Memory B cell (primary cell): ENCODE data around the gene TUBB2B.
"Not testable (repeated sequence)": the region's sequence is repeated elsewhere in the genome, so short reads cannot be mapped to it uniquely, and the experiment has no call there.

Experiments
- ATAC-seq: fragments of 150-1000 bp; cut with Tn5 transposase; 2 replicates; pipeline ENCODE4 v1.10.0; 2021; ENCODE audit warnings: low read depth, mild to moderate bottlenecking, moderate library complexity
- DNase-seq, 2 donors: peaks; one replicate each; pipeline ENCODE4 v3.0.0; 2022; ENCODE audit warnings: low spot score in 2 of 2
- H3K27ac Mint-ChIP-seq: one replicate; pipeline ENCODE4 v1.8.0; 2022; ENCODE audit warnings: mild to moderate bottlenecking, moderate library complexity, mixed read lengths
- H3K27me3 Mint-ChIP-seq: one replicate; pipeline ENCODE4 v1.8.0; 2022; ENCODE audit warnings: mixed read lengths
- H3K36me3 Mint-ChIP-seq: one replicate; pipeline ENCODE4 v1.8.0; 2022; ENCODE audit warnings: mild to moderate bottlenecking, mixed read lengths
- H3K4me1 Mint-ChIP-seq: one replicate; pipeline ENCODE4 v1.8.0; 2022; ENCODE audit warnings: mixed read lengths
- H3K4me3 Mint-ChIP-seq: one replicate; pipeline ENCODE4 v1.8.0; 2022; ENCODE audit warnings: mild to moderate bottlenecking, moderate library complexity, mixed read lengths
- H3K9me3 Mint-ChIP-seq: one replicate; pipeline ENCODE4 v1.8.0; 2022; ENCODE audit warnings: mixed read lengths

TUBB2B gene

DNA sequence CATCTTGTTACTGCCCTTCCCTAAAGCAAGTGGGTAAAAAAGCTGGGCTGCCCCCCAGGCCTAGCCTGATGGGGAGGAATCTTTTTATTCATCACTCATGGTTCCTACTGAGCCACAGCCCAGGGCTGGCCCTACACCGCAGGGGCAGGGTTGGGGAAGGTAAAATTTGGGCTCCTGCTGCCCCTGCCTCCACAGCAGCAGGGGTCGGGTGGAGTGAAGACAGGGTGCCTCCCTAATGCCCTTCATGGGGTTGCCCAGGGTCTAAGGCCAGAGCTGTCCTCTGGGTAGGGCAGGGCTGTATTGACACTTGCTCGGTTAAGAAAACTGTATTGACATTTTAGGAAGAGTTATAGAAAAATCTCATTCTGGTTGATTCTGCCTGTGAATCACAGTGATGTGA lies 22.4 kb upstream of the TUBB2B start:
- H3K4me1 Mint-ChIP-seq = peaks cover 4% of the 10 kb centered on the region
- peaks cover 20% of the 10 kb centered on the region for H3K27me3 Mint-ChIP-seq
- H3K4me3 Mint-ChIP-seq = no peak overlapping the region
- peaks cover 3% of the 10 kb centered on the region for H3K36me3 Mint-ChIP-seq
- H3K9me3 Mint-ChIP-seq = no peaks in the 10 kb centered on the region
- DNase-seq (no peak), ATAC-seq (no peak)
- H3K27ac Mint-ChIP-seq = no peak overlapping the region

GRCh38 chr6:3247255-3248146 lies 20.0 kb upstream of the TUBB2B start:
- H3K36me3 Mint-ChIP-seq = peaks cover 3% of the 10 kb centered on the region
- H3K27ac Mint-ChIP-seq = no peak overlapping the region
- no peaks in the 10 kb centered on the region for H3K9me3 Mint-ChIP-seq
- ATAC-seq (no peak), DNase-seq (no peak)
- peaks cover 31% of the 10 kb centered on the region for H3K27me3 Mint-ChIP-seq
- H3K4me1 Mint-ChIP-seq = peaks cover 4% of the 10 kb centered on the region
- H3K4me3 Mint-ChIP-seq = no peak overlapping the region

- Mint-ChIP-seq H3K27me3 (peaks cover 27% of the 10 kb centered on the region), H3K9me3 (no peaks in the 10 kb centered on the region), H3K36me3 (peaks cover 3% of the 10 kb centered on the region), H3K27ac (no peak overlapping the region), H3K4me1 (no peaks in the 10 kb centered on the region), H3K4me3 (no peak overlapping the region)
- ATAC-seq (no peak), DNase-seq (no peak)
Measured at GRCh38 chr6:3245216-3245615, 17.8 kb upstream of the TUBB2B start.

- H3K4me3 Mint-ChIP-seq, ATAC-seq, H3K36me3 Mint-ChIP-seq, DNase-seq, H3K4me1 Mint-ChIP-seq, H3K9me3 Mint-ChIP-seq, H3K27ac Mint-ChIP-seq: not testable (repeated sequence)
- H3K27me3 Mint-ChIP-seq = peaks cover 25% of the 10 kb centered on the region
Measured at GRCh38 chr6:3244832-3245161, 17.3 kb upstream of the TUBB2B start.

- Mint-ChIP-seq H3K9me3 (no peaks in the 10 kb centered on the region), H3K27me3 (peaks cover 24% of the 10 kb centered on the region), H3K4me3 (no peak overlapping the region), H3K36me3 (no peaks in the 10 kb centered on the region), H3K4me1 (no peaks in the 10 kb centered on the region), H3K27ac (no peak overlapping the region)
- ATAC-seq (no peak), DNase-seq (no peak)
Measured at GRCh38 chr6:3244003-3244831, 16.8 kb upstream of the TUBB2B start.

GRCh38 chr6:3242768-3243167 lies 15.3 kb upstream of the TUBB2B start:
- Mint-ChIP-seq H3K9me3 (no peaks in the 10 kb centered on the region), H3K4me1 (peaks cover under 1% of the 10 kb centered on the region), H3K27ac (no peak overlapping the region), H3K36me3 (no peaks in the 10 kb centered on the region), H3K27me3 (peaks cover 23% of the 10 kb centered on the region), H3K4me3 (no peak overlapping the region)
- ATAC-seq (no peak), DNase-seq (no peak)

GRCh38 chr6:3241745-3242144 lies 14.3 kb upstream of the TUBB2B start:
- ATAC-seq, H3K4me1 Mint-ChIP-seq, H3K27ac Mint-ChIP-seq, H3K36me3 Mint-ChIP-seq, DNase-seq, H3K9me3 Mint-ChIP-seq, H3K4me3 Mint-ChIP-seq: not testable (repeated sequence)
- peaks cover 23% of the 10 kb centered on the region for H3K27me3 Mint-ChIP-seq

DNA sequence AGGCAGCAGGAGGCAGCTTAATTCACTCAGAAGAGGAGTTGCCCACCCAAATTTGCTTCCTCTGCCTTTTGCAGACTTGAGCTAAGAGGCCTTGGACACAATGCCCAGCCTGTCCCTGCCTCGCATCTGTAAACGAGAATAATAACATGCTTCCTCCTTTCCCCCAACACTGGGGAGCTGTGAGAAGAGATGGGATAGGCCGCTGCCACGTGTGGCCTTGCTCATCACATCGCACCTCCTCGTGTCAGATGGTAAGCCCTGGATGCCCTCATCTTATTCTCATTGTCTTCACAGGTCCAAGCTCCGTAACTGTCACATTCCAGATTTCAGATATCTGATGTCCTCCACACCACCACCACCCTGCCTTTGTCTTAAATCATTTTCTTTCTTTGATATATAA lies 13.1 kb upstream of the TUBB2B start:
- peaks cover 28% of the 10 kb centered on the region for H3K27me3 Mint-ChIP-seq
- ATAC-seq = no peak
- no peaks in the 10 kb centered on the region for H3K9me3 Mint-ChIP-seq

DNA sequence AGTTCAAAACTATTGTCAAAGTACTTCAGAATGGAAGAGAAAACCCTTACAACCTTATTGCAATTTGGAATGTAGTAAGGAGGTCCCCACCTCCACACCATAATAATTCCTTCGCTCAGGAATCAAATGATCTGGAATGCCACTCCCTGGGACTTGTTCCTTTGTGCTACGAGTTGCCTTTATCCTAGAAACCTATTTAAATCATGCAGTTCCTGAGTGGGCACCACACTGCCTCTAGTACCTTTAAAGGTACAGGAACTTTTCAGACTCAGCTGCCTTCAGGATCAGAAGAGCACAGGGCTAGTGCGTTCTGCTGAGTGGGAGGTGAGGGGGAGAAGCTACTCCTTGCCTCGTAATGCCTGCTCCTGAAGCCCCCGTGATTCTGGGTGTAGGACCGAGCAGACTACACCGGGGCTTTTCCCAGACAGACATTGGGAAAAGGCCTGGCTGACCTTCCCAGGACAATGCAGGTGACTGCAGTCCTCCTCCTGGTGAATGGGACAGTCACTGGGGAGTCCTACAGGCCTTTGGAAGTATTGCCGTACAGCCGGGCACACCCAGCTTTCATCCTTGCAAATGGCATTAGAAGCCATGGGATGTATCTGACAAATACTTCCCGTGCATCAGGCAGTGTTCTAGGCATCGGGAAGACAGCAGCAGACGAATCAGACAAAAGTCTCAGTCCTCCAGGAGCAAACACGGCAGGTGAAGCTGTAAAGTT lies 11.8 kb upstream of the TUBB2B start:
- Mint-ChIP-seq H3K36me3 (no peaks in the 10 kb centered on the region), H3K4me1 (peaks cover 3% of the 10 kb centered on the region), H3K27ac (no peak overlapping the region), H3K9me3 (no peaks in the 10 kb centered on the region), H3K27me3 (peaks cover 29% of the 10 kb centered on the region), H3K4me3 (no peak overlapping the region)
- ATAC-seq (no peak), DNase-seq (no peak)

More for the DNA sequence above, 13.1 kb upstream of the TUBB2B start:
- Mint-ChIP-seq H3K36me3 (no peaks in the 10 kb centered on the region), H3K27ac (no peak overlapping the region), H3K4me3 (no peak overlapping the region), H3K4me1 (peaks cover 3% of the 10 kb centered on the region)
- DNase-seq = no peak

DNA sequence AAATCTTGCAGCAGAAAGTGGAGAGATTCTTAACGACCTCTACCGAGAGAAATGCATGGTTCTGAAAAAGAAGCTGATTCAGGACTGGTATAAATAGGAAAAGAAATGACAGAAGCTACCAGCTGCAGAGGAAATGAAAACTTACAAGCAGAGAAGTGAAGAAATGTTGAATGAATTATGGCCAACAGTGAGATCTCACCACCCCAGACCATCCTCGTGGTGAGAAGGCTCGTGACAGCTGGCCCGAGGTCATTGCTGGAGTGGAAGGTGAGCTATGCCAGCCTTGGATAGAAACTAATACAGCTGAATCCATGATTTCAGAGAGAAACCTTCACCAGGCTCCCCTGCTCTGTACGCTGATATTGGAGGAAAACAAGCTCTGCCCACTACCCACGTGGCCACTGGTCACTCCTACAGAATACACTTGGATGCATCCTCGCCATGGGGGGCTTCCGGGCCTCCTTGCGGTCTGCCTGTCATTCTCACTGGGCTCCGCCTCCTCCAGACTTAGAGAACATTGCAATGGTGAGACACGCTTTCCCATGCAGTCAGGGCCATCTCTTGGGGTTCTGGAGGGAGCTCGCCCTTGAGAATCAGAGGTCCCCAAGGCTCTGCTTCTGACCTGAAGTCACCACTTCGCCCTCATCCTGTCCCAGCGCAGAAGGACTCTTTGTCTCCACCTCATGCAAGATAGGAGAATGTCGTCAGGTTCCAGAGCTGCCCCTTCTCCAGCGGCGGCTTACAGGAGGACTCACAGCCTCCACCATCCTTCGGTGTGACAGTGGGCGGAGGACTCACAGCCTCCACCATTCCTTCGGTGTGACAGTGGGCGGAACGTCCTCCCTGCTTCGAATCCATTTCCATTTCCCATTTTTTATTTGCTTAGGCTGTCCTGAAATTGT lies 10.6 kb upstream of the TUBB2B start:
- no peak for DNase-seq
- ATAC-seq = no peak
- Mint-ChIP-seq H3K27ac (no peak overlapping the region), H3K4me1 (peaks cover 3% of the 10 kb centered on the region), H3K36me3 (no peaks in the 10 kb centered on the region), H3K9me3 (no peaks in the 10 kb centered on the region), H3K4me3 (no peak overlapping the region), H3K27me3 (peaks cover 30% of the 10 kb centered on the region)

DNA sequence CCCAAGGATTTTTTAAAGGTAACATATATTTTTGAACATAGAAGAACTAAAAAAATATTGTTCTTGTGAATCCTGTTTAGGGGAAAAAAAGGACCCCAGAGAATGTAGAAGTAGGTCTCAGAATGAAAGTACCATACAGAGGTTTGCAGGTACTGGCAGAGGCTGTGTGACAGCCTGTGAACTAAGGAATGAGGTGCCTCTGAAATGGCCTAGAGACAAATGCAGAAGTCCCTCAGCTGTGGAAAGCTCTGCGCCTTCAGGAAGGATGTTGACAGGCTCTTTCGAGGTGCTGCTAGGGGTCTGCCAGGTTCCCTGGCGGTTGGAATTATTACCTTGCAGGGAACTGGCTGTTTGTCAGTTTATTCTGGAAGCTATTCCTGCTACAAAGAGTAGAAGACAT lies 8.6 kb upstream of the TUBB2B start:
- no peak overlapping the region for H3K27ac Mint-ChIP-seq
- H3K4me3 Mint-ChIP-seq = no peak overlapping the region
- no peaks in the 10 kb centered on the region for H3K9me3 Mint-ChIP-seq
- H3K27me3 Mint-ChIP-seq = peaks cover 29% of the 10 kb centered on the region
- ATAC-seq (no peak), DNase-seq (no peak)
- no peaks in the 10 kb centered on the region for H3K36me3 Mint-ChIP-seq
- peaks cover 8% of the 10 kb centered on the region for H3K4me1 Mint-ChIP-seq

DNA sequence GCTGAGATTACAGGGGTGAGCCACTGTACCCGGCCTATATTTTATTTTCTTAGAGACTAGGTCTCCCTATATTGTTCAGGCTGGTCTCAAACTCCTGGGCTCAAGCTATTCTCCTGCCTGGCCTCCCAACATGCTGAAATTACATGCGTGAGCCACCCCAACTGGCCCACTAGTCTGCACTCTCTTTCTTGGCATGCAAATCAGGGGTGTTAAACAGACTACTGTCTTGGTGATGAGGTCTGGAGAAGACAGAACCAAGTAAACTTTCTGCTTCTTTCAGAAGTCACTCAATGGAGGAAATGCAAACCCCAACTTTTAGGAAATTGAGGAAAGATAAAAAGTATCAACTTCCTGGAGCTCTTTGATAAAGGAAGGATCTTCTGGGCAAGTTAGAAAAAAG lies 8.0 kb upstream of the TUBB2B start:
- H3K27ac Mint-ChIP-seq = no peak overlapping the region
- peaks cover 32% of the 10 kb centered on the region for H3K27me3 Mint-ChIP-seq
- H3K9me3 Mint-ChIP-seq = no peaks in the 10 kb centered on the region
- peaks cover 11% of the 10 kb centered on the region for H3K4me1 Mint-ChIP-seq
- ATAC-seq (no peak), DNase-seq (no peak)
- no peak overlapping the region for H3K4me3 Mint-ChIP-seq
- no peaks in the 10 kb centered on the region for H3K36me3 Mint-ChIP-seq

DNA sequence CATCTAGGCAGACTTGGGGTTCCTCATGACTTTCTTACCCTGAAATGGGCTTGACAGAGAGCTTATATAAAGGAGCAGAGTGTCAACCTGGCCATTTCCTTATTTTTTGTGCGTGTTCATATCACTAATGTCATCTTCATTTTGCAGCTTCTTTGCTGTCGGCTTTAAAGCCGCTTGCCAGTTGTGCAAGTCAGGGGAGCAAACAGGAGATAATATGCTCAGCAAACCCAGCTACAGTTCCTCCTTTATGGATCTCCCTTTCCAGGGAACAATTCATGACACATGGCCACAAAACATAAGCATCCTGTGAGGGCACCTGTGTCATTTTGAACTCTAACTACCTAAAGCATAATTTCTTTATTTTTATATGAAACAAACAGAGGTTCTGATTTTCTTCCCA lies 6.5 kb upstream of the TUBB2B start:
- no peaks in the 10 kb centered on the region for H3K9me3 Mint-ChIP-seq
- no peaks in the 10 kb centered on the region for H3K36me3 Mint-ChIP-seq
- H3K4me1 Mint-ChIP-seq = peaks cover 19% of the 10 kb centered on the region
- H3K27me3 Mint-ChIP-seq = peaks cover 31% of the 10 kb centered on the region
- ATAC-seq (no peak), DNase-seq (no peak)
- H3K27ac Mint-ChIP-seq = no peak overlapping the region
- H3K4me3 Mint-ChIP-seq = no peak overlapping the region
